HCT116 (cell line): ENCODE measurements around the gene TNFAIP3. TPM values are rescaled to one million over a fixed set of nuclear protein-coding genes. Genes with fewer than 3 reads are reported as not detected.

ENCODE experiments used
- ATAC-seq: fragments of 200-7000 bp; cut with Tn5 transposase; 2 replicates; pipeline ENCODE4 v1.9.1; 2020; ENCODE audit warnings: mild to moderate bottlenecking, moderate library complexity
- BruUV-seq: library from RNA; stranded (reverse); fragments of 400-500 nt; replicated peaks from 2 replicates; lab custom pipeline; 2021; lab: Mats Ljungman, UMichigan
- CTCF ChIA-PET: fragments of 300-600 bp; sonication (Branson Sonifier 250); formaldehyde crosslinking; loops from one replicate; lab custom pipeline; 2021; ENCODE audit warnings: antibody characterized with exemption; lab: Charles Lee
- POLR2A ChIA-PET: fragments of 300-600, 350-600 bp; sonication (Branson Sonifier 250); formaldehyde crosslinking; loops from one replicate; lab custom pipeline; 2021; ENCODE audit warnings: antibody characterized with exemption; lab: Charles Lee
- RAD21 ChIA-PET, 2 experiments: fragments of 300-600 bp; sonication (Branson Sonifier 250); formaldehyde crosslinking; loops; one replicate each; lab custom pipeline; 2023; ENCODE audit warnings: low total read pairs in 2 of 2; ENCODE audit not compliant: uncharacterized antibody in 2 of 2, unreplicated experiment in 2 of 2, low non-redundant PET in 1 of 2; lab: Charles Lee
- DNase-seq: peaks from one replicate; pipeline ENCODE4 v3.0.0-alpha.2; 2010; ENCODE audit warnings: low read depth, low spot score
- H2AFZ ChIP-seq: fragments of 200-600 bp; shearing (Covaris generic), sonication (generic); 2 replicates; pipeline ENCODE4 v1.6.1; 2017; ENCODE audit warnings: low read depth, mixed run types, mixed read lengths, antibody characterized with exemption, low read length; ENCODE audit not compliant: poor library complexity, severe bottlenecking
- H3K27ac ChIP-seq: 2 replicates; pipeline ENCODE4 v1.5.1; 2012; ENCODE audit warnings: low read depth, low read length
- H3K27me3 ChIP-seq: fragments of 200-600 bp; sonication (generic); 2 replicates; pipeline ENCODE4 v1.6.1; 2016; ENCODE audit warnings: mixed run types, low read length, mixed read lengths; ENCODE audit not compliant: insufficient read depth
- H3K36me3 ChIP-seq, 2 experiments: fragments of 200-500 bp in 1 of 2; fragments of 200-600 bp in 1 of 2; sonication (Bioruptor generic) in 1 of 2; sonication (generic) in 1 of 2; 2 replicates each; pipeline versions ENCODE4 v1.5.1 to v1.6.1; 2014 to 2016; ENCODE audit warnings: low read length in 2 of 2, inconsistent platforms in 1 of 2, mixed read lengths in 1 of 2, mixed run types in 1 of 2; ENCODE audit not compliant: insufficient read depth in 2 of 2, control insufficient read depth in 1 of 2
- H3K4me1 ChIP-seq, 2 experiments: fragments of 200-600 bp in 1 of 2; sonication (generic) in 1 of 2; 2 replicates each; pipeline versions ENCODE4 v1.5.1 to v1.6.1; 2012 to 2017; ENCODE audit warnings: low read length in 2 of 2, inconsistent platforms in 1 of 2, mild to moderate bottlenecking in 1 of 2, mixed read lengths in 1 of 2, mixed run types in 1 of 2, moderate library complexity in 1 of 2; ENCODE audit not compliant: insufficient read depth in 2 of 2, control insufficient read depth in 1 of 2
- H3K4me2 ChIP-seq: fragments of 200-600 bp; sonication (generic); 2 replicates; pipeline ENCODE4 v1.6.1; 2017; ENCODE audit warnings: mixed run types, low read length, mixed read lengths
- H3K4me3 ChIP-seq, 2 experiments: fragments of 200-600 bp in 1 of 2; sonication (generic) in 1 of 2; replicated peaks in 1 of 2; 2 replicates each; pipeline ENCODE4 v1.5.1; 2011 to 2016; ENCODE audit warnings: low read length in 2 of 2, control low read depth in 1 of 2, low read depth in 1 of 2, mild to moderate bottlenecking in 1 of 2, mixed read lengths in 1 of 2, mixed run types in 1 of 2
- H3K79me2 ChIP-seq: fragments of 200-600 bp; sonication (generic); 2 replicates; pipeline ENCODE4 v1.6.1; 2017; ENCODE audit warnings: mild to moderate bottlenecking, mixed run types, low read length, moderate library complexity, mixed read lengths; ENCODE audit not compliant: insufficient read depth
- H3K9ac ChIP-seq: fragments of 200-600 bp; sonication (generic); 2 replicates; pipeline ENCODE4 v1.6.1; 2016; ENCODE audit warnings: low read length, mixed read lengths
- H3K9me2 ChIP-seq: fragments of 200-600 bp; sonication (generic), shearing (Covaris generic); 2 replicates; pipeline ENCODE4 v1.6.1; 2017; ENCODE audit warnings: mixed run types, mild to moderate bottlenecking, moderate library complexity; ENCODE audit not compliant: insufficient read depth
- H3K9me3 ChIP-seq, 2 experiments: fragments of 200-500 bp in 1 of 2; fragments of 200-600 bp in 1 of 2; sonication (Bioruptor generic) in 1 of 2; sonication (generic) in 1 of 2; 2 replicates each; pipeline ENCODE4 v1.6.1; 2014 to 2017; ENCODE audit warnings: low read length in 2 of 2, mixed read lengths in 2 of 2, inconsistent platforms in 1 of 2, low read depth in 1 of 2, mild to moderate bottlenecking in 1 of 2, mixed run types in 1 of 2, moderate library complexity in 1 of 2; ENCODE audit not compliant: control insufficient read depth in 1 of 2, insufficient read depth in 1 of 2
- H4K20me1 ChIP-seq: fragments of 200-600 bp; sonication (generic), shearing (Covaris generic); 2 replicates; pipeline ENCODE4 v1.6.1; 2017; ENCODE audit warnings: mixed run types, mild to moderate bottlenecking, moderate library complexity; ENCODE audit not compliant: insufficient read depth
- CBX3 ChIP-seq: IDR thresholded peaks from 2 replicates; pipeline ENCODE4 v1.6.1; 2012; ENCODE audit warnings: low read depth
- EZH2 ChIP-seq: fragments of 200-600 bp; sonication (generic); IDR thresholded peaks from 2 replicates; pipeline ENCODE4 v1.6.1; 2017; ENCODE audit warnings: antibody characterized with exemption, mixed run types
- EZH2phosphoT487 ChIP-seq: fragments of 200-600 bp; IDR thresholded peaks from 2 replicates; pipeline ENCODE4 v1.6.1; 2018; ENCODE audit warnings: antibody characterized with exemption, borderline replicate concordance
- FOSL1 ChIP-seq: IDR thresholded peaks from 2 replicates; pipeline ENCODE4 v1.6.1; 2012; ENCODE audit warnings: low read depth
- POLR2A ChIP-seq: IDR thresholded peaks from 2 replicates; pipeline ENCODE4 v1.7.0; 2011; ENCODE audit warnings: borderline replicate concordance; ENCODE audit not compliant: insufficient read depth, insufficient read length; ENCODE audit errors: extremely low read depth
- intact Hi-C: fragments of 100-400 bp; cut with micrococcal nuclease; formaldehyde crosslinking; loops from 2 replicates; pipeline ENCODE4 v1.10.0; 2022
- total RNA-seq: library from RNA; stranded (reverse); gene quantifications from one replicate; pipeline ENCODE4 v1.2.1, GENCODE V29; 2021; ENCODE audit not compliant: unreplicated experiment
- TF ChIP-seq, protein P1 (sequence below): IDR thresholded peaks from 2 replicates; pipeline ENCODE4 v1.6.1; 2012; ENCODE audit warnings: low read depth
- TF ChIP-seq, protein P2 (sequence below): IDR thresholded peaks from 2 replicates; pipeline ENCODE4 v1.6.1; 2012
- TF ChIP-seq, protein P3 (sequence below): IDR thresholded peaks from 2 replicates; pipeline ENCODE4 v1.6.1; 2012

The TNFAIP3 gene
- total RNA-seq, 1 experiment from 2014 or later: 4.4 TPM

- TF ChIP-seq, protein P1, sequence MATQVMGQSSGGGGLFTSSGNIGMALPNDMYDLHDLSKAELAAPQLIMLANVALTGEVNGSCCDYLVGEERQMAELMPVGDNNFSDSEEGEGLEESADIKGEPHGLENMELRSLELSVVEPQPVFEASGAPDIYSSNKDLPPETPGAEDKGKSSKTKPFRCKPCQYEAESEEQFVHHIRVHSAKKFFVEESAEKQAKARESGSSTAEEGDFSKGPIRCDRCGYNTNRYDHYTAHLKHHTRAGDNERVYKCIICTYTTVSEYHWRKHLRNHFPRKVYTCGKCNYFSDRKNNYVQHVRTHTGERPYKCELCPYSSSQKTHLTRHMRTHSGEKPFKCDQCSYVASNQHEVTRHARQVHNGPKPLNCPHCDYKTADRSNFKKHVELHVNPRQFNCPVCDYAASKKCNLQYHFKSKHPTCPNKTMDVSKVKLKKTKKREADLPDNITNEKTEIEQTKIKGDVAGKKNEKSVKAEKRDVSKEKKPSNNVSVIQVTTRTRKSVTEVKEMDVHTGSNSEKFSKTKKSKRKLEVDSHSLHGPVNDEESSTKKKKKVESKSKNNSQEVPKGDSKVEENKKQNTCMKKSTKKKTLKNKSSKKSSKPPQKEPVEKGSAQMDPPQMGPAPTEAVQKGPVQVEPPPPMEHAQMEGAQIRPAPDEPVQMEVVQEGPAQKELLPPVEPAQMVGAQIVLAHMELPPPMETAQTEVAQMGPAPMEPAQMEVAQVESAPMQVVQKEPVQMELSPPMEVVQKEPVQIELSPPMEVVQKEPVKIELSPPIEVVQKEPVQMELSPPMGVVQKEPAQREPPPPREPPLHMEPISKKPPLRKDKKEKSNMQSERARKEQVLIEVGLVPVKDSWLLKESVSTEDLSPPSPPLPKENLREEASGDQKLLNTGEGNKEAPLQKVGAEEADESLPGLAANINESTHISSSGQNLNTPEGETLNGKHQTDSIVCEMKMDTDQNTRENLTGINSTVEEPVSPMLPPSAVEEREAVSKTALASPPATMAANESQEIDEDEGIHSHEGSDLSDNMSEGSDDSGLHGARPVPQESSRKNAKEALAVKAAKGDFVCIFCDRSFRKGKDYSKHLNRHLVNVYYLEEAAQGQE: no peak
- TF ChIP-seq, protein P2, sequence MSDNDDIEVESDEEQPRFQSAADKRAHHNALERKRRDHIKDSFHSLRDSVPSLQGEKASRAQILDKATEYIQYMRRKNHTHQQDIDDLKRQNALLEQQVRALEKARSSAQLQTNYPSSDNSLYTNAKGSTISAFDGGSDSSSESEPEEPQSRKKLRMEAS: no peak
- TF ChIP-seq, protein P3, sequence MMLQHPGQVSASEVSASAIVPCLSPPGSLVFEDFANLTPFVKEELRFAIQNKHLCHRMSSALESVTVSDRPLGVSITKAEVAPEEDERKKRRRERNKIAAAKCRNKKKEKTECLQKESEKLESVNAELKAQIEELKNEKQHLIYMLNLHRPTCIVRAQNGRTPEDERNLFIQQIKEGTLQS: no peak
Observed at GRCh38 chr6:137910843-137911456, 43.9 kb downstream of the TNFAIP3 start (continued).

- Histone ChIP-seq H3K4me3 (no peak overlapping the region), H3K9ac (no peak overlapping the region), H4K20me1 (no peaks in the 10 kb centered on the region), H3K9me2 (no peaks in the 10 kb centered on the region), H3K27ac (no peak overlapping the region), H3K79me2 (no peaks in the 10 kb centered on the region), H3K9me3 (no peaks in the 10 kb centered on the region), H3K4me2 (no peak overlapping the region), H3K4me1 (no peaks in the 10 kb centered on the region), H2AFZ (no peak overlapping the region), H3K36me3 (no peaks in the 10 kb centered on the region), H3K27me3 (no peaks in the 10 kb centered on the region)
- ATAC-seq: no peak
- intact Hi-C loops: no loop called here
- ChIA-PET RAD21 (no interaction called here), CTCF (no interaction called here), POLR2A (no interaction called here)
- no TSS peak for BruUV-seq
- TF ChIP-seq, protein P1: no peak
- no peak for TF ChIP-seq EZH2
- no peak for TF ChIP-seq FOSL1
- no peak for TF ChIP-seq EZH2phosphoT487
- TF ChIP-seq CBX3: no peak
- no peak for TF ChIP-seq POLR2A
- no peak for DNase-seq
Observed at GRCh38 chr6:137911675-137912191, 44.7 kb downstream of the TNFAIP3 start.
